Stimulated activated CD4-positive, alpha-beta T cell treated with anti-CD3 and anti-CD28 coated beads, Interleukin-2, amount 100 ng/mL, for 4 hours (primary cell): ENCODE measurements around the gene EXOC4.

Source experiments
- DNase-seq: peaks from one replicate; pipeline ENCODE4 v3.0.0-alpha.2; 2020; ENCODE audit warnings: low read depth

Gene EXOC4

DNA sequence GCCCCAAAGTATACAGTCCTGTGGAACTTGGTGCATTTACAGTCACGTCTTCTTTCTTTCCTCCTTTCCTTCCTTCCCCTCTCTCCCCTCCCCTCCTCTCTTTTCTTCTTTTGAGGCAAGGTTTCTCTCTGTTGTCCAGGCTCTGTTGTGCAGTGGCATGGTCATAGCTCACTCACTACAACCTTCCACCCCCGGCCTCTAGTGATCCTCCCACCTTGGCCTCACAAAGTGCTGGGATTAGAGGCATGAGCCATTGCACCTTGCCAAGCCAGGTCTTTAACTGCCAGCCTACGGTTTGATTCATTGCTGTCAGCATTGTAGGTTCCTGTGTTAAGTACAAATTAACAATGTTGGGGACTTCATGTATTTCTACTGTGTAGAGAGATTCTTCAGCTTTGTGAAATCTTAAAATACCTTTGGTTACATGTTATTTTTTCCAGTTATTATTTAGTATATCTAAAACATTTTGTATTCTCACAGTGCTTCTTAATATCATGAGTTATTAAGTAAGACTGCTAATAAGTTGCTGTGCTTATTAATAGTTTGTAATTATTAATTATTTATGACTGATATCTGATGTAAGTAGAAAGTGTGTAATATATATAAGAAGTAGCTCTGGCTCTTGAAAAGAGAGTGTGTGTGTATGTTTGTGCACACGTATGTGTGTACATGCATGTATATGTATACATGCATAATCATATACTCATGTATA, 320.8 kb downstream of the EXOC4 start:
- no peak for DNase-seq

DNA sequence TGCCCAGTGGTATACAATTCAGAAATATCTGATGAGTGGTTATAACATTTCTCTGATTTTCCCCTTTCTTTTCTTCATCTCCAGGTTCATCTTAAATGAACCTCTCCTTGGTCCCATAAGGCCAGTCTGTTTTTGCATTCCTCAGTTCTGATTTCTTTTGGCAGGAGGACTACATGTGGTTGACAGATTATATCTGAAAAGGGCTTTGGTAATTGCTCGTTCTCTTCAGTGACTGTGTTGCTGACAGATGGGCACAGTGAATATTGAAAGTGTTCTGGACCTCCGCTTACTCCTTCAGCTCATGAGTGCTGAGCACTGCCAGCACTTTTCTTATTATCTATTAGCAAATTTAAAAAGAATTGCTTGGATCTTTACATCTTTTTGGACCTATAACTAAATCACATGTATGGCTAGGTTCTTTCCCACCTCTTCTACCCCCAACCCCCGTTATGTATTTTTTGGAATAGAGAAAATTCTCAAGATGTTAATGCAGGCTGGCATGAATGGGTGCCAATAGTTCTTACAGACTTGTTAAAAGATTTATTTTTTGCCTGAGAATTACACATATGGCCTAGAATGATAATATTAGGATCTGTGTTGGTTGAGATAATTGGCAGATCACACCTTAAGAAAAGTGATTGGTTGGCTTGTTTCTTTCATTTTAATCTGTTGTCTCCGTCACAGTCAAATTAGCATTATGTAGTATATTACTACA, 323.0 kb downstream of the EXOC4 start:
- DNase-seq: no peak

DNA sequence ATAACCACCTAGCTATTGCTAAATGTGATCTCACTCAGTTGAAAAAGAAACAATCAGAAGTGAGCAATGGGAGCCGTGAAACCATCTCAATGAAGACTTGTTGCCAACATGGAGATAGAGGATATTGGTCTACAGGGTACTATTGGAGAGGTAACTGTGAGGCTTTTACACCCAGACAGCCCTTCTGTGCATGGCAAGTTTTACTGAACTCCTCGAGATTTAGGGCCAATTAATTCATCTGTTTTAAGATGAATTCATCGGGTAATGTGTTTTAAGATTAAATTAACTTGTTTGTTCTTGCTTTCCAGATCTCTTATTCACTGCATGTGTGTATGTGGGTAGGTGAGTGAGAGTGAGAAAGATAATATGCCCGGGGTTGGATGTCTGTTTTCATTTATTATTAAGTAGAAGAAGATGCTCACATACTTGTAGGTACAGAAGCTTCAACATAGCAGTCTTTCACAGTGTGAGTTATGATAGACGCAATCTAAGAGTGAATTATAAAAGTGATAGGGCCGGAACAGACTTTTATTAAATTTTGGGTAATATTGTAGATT, 323.8 kb downstream of the EXOC4 start:
- DNase-seq: no peak

DNA sequence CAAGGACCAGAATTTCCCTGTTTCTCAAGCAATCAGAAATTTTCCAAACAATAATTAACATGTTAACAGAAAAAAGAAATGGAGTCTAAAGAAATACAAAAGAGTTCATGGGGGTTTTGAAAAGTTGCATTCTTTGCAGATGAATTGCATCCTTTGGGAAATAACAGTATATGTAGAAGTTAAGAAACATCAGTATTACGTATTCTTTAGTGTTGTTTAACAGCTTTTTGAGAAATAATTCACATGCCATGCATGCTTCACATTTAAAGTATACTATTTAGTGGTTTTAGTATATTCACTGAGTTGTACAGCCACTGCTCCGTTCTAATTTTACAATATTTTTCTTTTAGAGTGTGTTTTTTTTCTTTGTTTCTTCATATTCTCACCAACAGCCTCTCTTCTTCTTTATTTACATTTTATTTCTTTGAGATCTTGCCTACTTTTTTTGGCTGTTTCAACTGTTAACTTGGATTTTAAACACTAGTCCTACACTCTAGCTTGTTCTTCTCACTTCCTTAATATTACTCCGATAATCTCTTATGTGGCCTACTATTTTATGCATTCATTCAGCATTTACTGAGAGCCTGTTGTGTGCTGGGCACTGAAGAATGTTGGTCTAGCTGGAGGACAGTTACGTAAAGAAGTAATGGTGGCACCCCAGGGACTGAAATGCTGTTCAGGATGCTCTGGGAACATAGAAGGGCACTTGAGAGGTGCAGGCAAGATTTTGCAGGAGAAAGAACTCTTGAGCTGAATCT, 330.1 kb downstream of the EXOC4 start:
- DNase-seq: no peak

DNA sequence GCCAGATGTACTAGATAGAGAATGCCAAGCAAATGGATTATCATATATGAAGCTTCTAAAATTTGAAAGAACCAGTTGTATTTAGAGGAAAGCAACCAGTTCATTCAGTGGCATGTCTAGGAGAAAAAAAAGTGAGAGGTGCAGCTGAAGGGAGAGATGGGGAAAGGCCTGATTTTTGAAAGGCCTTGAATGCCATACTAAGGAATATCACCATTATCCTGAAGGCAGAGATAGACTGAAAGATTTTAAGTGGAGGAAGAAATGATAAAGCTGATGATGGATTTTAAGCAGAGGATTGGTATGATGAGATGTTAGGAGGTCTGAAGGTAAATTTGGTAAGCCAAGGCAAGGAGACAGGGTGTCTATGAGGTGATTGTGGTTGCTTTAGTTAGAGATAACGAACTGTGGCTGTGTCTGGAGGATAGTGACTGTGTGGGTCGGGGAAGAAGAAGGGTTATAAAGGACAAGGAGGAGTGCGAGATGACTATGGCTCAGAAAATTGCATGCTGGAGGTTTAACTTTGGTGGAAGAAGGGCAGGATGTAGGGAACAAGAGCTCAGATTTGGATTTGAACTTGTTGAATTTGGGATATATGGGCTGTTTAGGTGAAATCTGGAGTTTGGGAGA, 330.8 kb downstream of the EXOC4 start:
- DNase-seq: no peak

DNA sequence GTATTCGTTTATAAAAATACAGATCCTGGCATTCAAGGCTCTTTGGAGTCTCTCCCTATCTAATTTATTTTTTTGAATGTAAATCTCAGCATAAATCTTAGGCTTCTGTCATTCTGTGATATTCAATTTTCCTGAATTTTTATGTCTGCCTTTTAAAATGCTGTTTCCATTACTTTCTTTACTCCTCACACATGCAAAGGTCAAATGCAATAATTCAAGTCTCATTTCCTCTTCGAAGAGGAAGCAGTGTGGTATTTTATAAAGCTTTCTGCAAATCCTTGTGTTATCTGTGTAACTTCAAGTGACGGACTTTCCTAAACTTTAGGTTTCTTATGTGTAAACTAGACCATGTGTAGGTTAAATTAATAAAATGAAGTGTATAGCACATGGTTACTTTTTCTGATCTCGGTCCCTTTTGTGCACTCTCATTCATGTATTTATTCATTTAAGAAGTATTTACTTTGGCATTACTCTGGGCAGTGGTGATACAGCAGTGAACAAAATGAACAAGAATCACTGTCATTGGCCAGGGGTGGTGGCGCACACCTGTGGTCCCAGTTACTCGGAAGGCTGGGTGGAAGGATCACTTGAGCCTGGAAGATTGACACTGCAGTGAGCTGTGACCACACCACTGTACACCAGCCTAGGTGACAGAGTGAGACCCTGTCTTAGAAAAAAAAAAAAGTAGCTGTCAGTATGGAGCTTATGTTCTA, 332.2 kb downstream of the EXOC4 start:
- DNase-seq: no peak

DNA sequence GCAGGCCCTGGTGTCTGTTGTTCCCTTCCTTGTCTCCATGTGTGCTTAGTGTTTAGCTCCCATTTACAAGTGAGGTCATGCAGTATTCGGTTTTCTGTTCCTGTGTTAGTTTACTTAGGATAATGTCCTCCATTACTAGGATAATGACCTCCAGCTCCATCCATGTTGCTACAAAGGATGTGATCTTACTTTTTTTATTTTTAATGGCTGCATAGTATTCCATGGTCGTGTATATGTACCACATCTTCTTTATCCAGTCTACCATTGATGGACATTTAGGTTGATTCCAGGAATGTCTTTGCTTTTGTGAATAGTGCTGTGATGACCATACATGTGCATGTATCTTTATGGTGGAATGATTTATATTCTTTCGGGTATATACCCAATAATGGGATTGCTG, 333.4 kb downstream of the EXOC4 start:
- DNase-seq: no peak

DNA sequence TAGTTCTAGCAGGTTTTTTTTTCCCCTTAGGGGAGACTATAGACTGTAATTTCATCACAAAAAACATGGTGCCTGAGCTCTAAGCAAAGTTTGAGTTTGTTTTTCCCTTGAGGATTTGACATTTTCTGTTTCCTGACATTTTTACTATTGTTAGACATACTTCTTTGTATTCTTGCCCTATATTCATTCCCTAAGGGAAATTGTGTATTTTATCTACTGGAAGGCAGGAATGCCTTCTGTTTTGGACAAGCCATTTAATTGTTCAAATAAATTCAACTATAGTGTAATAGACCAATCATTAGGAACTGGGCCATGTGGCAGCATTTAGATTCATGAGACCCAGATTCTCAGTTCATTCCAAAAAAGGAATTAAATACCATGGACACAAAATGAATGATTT, 335.0 kb downstream of the EXOC4 start:
- DNase-seq: no peak

DNA sequence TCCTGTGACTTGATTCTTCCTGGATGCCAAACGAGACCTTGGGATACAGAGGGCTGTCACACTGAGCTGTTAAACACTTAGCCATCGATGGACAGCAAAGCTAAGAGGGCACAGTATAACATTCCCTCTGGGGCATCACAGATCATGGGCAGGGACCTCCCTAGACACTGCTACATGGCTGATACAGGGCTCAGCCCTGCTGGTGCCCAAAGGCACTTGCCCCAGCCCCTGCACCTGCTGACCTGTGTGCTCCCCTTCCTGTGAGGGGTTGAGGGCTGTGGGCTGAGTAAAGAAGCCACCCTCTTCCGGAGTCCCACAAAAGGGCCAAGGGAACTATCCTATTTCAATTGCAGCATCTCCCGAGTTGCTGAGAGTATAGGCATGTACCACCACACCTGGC, 337.9 kb downstream of the EXOC4 start:
- DNase-seq: no peak

DNA sequence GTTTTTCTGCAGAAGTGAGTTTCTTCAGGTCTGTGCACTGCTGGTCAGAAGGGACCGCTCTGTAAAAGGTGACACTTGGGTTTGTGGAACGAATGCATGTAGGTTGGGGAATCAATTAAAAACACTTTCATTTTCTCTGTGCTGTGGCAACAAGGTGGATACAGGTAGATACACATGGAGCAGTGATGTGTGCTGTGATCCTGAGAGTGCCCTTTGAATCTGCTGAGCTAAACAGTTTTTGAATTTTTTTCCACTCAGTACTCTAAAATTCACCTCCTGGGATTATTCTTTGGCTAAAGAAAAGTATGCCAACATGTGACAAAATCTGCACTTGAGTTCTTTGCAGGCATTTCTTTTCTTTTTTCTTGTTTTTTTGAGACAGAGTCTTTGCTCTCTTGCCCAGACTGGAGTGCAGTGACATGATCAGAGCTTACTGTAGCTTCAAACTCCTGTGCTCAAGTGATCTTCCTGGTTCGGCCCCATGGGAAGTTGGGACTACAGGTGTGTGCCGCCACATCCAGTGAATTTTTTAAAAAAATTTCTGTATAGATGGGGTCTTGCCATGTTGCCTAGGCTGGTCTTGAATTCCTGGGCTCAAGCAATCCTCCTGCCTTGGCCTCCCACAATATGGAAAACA, 338.9 kb downstream of the EXOC4 start:
- no peak for DNase-seq

DNA sequence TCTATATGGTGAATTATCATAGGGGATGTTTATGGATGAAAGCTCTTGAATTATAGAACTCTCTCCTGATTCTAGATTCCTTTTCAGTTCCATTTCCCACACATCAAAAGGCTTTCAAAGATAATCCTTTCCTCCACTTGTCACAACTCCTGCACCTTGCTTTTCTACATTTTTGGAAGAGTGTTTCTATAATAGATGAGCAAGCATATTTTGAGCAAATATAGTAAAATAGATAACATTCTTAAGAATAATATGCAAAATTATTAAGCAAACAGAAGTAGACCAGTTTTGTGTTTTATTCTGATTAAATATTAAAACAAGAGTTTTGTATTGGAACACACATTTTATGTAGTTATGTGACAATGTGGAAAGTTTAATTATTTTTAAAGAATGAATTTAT, 340.7 kb downstream of the EXOC4 start:
- DNase-seq: no peak

DNA sequence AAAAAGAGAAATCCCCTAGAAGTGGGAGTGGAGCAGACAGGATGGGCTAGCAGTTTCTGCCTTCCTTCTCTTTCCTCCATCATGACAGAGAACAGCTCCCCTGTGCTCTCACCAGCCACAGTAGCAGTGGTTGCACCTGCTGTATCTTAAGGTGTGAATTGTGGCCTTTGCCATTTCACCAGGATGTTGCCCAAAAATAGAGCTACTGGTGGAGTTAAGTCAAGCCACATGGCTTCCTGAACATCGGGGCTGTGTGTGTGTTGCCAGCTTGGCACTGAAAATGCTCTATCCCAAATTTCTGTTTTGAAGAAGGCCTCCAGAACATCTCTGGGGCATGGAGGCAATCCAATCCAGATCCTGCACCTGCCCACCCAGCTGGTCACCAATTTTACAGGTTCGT, 348.7 kb downstream of the EXOC4 start:
- DNase-seq: no peak

DNA sequence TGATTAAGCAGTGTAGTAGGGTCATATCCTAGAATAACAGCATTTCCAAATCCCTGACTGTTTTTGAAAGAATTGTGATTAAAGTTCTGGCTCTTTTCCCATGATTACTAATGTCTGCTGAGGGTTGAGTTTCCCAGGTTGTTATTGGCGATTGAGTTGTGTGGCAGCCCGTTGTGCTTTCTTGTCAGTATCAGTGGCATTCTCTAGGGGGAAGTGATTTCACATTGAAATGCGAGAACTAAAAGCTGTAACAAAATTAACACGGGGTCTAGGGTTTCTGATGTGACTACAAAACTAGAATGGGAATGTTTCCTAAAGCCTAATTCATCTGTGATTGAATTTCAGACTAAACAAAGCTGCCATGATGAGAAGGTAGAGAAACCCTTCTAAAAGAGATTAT, 349.4 kb downstream of the EXOC4 start:
- no peak for DNase-seq

DNA sequence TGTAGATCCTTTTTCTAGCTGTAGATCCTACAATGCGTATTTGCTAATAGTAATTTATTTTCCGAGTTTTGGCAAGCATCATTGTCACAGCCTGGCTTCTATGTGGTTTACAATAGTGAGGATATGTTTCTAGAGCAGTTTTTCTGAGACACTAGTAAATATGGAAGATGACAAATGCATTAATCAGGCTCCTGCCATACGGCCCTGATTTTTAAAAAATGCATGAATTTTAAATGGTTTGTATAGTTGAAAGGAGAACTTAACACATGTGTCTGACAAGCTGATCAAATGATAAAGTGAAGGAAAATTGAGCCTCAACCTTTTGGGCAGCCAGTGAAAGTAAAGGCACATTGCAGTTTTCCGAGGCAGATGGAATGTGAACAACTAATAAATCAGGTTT, 354.1 kb downstream of the EXOC4 start:
- no peak for DNase-seq

DNA sequence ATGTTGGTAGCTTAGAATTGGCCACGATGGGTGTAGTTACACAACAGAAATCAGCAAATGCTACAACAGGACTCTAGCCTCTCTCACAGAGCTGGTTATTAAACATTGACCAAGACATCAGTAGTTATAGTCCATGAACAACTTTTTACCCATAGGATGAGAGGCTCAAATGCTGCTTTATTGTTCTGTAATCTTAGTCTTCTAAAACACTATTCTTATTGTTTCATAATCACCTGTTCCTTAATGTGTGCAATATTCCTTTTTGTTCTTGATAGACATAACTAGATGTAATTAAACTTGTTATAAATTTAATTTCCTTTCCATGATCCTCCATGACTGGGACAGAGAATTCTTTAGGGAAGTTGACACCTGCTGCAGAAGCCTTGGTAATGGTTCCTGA, 356.9 kb downstream of the EXOC4 start:
- DNase-seq: no peak

DNA sequence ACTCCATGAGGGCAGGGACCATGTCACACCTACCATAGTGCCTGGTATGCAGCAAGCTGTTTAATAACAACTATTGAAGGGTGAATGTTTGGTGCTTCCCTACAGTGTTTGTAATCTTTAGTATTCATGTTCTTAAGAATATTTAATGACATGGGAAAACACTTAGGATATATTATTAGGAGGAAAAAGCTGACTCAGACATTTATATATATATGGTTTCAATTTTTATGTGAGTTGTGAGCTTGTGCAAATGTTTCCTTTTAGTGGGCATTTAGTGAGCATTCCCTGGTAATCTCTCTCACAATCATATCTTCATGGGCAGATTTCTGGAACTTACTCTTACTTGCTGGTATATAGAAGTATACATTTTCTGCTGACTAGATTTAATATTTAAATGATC, 359.1 kb downstream of the EXOC4 start:
- DNase-seq: no peak

DNA sequence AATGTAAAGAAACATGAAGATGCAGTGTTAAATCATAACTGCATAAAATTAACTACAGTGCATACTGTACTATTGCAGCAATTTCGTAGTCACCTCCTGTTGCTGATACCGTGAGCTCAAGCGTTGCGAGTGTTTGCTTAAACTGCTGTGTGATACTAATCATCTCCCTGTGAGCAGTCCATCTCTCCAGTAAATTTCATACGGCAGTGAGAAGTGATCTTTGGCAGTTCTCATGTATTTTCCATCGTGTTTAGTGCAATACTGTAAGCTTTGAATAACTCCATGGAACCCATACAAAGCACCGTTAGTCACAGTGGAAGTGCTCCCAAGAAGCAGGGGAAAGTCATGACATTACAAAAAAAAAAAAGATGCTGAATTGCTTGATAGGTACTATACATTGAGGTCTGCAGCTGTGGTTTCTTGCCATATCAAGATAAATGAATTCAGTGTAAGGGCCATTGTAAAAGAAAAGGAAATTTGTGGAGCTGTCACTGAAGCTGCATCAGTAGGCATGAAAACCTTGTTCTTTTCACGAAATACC, 360.4 kb downstream of the EXOC4 start:
- DNase-seq: no peak

DNA sequence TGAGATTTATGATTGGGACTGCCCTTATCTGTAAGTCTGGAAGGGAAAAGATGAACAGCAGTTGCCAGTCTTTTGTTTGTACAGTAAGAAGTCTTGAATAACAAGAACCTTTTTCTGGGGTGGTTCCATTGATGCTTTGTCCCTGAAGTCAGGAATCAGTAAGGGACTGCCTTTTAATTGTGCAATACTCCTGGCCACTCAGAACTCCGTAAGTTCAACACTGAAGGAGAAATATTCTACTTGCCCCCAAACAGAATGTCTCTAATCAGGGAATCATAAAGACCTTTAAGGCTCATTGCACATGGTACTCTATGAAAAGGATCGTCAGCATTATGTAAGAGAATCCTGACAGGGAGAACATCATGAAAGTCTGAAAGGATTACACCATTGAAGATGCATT, 361.4 kb downstream of the EXOC4 start:
- no peak for DNase-seq

DNA sequence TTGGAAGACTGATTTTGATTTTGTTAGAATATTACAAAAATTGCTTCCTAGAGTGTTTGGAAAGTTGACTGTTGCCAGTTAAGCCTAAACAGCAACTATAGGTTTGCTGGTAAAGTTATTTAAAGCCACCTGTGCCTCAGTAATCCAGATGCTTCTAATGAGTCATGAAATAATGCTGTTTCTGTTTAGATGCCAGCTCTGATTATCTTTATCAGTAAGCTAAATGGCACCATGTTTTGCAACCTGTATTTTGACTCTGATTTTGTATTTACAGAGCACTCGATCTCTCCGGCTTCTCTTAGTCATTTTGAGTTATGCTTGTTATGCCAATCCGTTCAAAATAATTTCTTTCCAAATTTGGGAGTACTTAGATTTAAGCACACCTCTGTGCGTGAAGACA, 366.1 kb downstream of the EXOC4 start:
- no peak for DNase-seq

DNA sequence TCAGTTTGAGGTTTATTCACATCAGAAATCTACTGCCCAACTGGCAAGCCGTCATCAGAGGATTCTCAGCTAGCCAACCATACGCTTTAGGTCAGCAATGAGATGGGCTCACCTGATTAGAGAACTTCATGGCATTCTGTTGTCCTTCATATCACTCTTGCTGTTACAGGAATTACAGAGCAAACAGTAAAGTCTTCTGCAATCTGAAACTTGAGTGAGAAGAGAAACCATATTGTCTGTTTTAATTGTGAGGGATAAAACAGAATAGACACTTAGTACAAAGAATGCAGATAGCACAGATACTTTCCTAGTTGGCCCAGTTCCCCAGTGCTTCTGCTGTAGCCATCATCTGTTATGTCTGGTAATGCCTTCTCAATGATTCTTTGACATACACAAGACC, 366.6 kb downstream of the EXOC4 start:
- no peak for DNase-seq

DNA sequence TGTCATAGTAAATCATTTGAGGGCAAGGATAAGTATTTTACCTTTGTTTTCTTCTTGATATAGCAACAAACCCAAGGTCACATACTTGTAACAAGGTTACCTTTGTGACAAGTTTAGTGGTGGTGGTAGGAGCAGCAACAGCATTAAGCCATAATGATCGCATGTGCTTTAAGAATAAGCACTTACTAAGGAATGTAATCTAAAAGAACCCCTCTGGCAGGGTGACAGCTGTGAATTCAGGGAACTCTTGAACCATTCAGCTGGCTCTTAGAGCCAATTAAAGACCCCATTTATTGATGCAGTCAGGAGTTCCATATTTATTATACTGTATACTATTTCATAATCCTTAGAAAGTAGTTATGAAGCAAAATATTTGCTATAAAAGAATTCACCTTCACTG, 370.8 kb downstream of the EXOC4 start:
- DNase-seq: no peak
